CD4-positive, alpha-beta T cell treated with Interferon gamma for 1 hour (primary cell): Measurements from ENCODE around the gene BRD3.

Experiments used
- DNase-seq: peaks from one replicate; pipeline ENCODE4 v3.0.0-alpha.2; 2020

BRD3 gene

DNA sequence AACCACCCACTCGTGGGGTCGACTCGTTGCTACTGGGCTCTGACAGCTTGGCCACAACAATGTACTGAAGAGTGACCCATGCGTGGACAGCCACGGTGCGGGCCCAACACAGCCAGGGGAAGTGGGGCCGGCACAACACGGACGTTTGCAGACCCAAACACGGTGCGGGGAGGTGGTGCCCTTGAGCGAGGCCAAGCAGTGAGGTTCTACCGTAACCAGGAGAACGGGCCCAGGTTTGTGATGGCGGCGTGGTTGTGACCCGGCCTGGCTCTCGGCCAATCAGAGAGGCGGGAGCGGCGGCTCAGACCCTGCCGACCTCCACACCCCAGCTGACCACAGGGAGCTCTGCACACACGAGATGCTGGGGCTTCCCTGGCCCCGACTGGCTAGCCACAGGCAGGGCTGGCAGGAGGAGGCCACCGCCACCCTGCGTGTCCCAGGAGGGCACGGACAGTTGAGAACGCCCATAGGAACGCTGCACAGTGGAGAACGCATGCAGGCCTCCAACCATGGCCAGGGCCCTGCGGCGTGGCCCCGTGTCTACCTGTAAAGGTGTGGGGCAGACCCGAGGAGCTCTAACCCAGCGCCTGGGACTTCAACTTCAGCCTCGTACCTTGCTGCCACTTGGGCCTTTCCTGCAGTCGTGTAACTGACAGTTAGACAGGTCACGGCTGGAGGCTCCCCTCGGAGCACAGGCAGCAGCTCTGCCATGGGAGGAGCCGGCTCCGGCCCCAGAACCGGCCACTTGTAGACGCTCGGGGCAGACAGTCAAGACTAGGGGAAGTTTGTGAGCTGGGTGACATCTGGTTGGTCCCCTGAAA lies 13.7 kb downstream of the BRD3 start:
- DNase-seq: no peak

DNA sequence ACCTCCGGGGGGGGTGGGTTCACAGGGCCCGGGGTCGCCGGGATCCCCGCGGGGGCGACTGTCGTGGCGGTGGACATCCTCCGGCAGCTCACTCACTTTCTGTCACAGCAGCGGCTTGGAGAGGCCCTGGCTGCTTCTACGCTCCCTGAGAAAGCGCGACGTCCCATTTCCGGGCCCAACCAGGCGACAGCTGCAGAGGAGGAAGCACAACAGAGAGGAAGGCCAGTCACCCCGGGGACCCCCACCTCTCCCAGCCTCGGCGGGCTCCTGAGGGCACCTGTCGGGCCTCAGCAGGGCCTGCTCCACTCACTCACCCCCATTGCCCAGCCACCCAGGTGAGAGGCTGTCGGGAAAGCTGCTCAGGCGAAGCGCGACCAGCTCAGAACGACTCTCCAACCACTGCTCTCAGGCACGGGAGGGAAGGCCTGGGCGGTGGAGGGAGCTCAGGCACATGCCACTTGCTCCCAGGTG lies 14.4 kb downstream of the BRD3 start:
- no peak for DNase-seq

DNA sequence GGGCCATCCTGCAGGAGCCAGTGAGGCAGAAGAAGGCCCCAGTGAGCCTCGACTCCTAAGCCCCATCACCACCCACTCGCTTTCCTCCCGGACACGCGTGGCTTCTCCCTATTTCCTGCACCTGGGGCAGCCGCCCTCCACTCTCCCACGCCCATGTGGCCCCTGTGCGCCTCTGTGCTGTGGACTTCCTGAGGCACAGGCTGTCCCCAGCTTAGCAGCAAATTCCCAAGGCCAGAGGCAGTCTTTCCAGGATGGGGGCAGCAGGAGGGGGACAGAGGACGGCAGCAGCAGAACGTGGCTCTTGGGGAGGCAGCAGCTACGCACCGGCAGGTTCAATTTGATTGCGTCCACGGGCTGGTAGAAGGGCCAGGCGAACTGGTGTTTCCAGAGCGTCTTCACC lies 14.9 kb downstream of the BRD3 start:
- no peak for DNase-seq

DNA sequence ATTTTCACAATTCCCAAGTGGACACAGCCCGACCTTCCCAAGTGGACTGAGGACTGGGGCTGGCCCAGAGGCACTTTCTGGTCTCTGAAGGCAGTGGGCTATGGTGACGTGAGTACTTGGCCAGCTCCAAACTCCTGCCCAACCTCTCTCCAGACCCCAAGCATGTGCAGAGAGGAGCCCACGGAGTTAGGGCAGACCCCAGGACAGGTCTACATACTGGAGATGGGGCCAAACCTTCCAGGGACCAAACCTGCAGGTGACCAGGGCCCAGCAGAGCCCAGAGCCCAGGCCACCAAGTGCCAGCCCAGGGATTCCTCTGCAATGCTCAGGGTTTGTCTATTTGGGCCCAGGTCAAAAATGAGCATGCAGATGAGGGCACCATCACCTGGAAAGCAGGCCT lies 15.3 kb downstream of the BRD3 start:
- no peak for DNase-seq

DNA sequence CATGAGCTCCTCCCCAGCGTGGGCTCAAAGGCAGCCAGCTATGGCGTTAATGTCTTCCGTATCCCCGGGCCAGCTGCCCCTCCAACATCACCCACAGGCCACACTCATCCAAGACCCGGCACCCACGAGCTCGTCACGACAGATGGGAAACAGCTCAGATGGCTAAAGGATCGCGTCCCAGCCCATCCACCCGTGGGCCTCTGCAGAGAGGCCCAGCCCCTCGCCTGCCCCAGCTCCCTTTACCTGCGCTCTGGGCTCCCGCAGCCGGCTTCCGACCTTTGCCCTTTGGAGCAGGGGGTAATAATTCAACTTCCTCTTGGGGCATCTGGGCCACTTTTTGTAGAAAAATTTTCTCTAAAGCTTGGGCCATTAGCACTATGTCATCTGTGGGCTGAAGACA lies 16.5 kb downstream of the BRD3 start:
- DNase-seq: no peak

DNA sequence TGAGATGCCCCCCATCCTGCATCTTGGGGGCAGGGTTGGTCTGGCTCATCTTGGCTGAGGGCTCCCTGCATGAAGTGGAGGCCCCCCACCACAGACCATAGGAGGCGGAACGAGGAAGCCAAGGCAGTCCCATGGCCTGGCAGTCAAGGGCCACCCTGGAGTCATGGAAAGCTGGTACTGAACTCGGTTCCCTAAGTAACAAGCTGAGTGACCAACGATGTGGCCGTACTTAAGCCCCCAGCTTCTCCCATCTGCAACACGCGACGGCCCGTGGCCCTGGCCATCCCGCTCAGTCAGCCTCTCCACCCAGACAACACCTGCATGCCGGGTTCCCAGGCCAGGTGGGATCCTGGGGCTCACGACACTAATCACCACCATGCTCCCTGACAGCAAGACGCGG lies 17.1 kb downstream of the BRD3 start:
- no peak for DNase-seq

DNA sequence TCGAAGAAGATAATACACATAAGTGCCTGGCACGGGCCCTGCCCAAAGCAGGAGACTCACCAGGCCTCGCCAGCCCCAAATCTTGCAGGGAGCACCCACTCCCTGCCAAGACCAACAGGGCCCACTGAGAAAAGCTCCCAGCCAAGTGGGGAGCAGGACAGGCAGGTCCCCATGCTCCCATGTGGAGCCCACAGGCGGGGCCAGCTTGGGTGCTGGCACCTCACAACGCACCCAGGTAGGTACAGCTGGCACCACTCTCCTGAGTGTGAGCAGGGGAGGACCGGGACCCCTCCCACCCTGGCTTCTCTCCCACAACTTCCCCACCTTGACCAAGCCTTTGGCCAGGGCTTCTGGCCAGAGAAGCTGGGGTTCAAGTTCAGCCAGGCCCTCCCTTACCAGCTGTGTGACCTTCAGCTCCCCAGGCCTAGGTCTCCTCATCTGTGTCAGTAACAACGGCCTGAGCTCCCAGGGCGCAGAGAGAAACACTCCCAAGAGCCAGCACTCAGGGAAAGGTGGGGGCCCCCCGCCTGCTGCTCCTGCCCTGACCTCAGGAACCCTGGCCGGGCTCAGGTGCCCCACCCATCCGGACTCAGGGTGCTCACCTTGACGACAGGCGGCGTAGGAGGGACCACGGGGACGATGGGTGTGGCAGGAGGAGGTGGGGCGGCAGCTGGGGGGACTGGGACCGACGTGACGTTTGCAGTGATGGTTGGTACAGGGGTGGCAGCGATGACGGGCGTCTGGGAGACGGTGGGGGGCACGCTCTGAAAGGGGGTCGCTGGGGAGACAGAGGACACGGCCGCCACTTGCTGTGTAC lies 17.8 kb downstream of the BRD3 start:
- no peak for DNase-seq

DNA sequence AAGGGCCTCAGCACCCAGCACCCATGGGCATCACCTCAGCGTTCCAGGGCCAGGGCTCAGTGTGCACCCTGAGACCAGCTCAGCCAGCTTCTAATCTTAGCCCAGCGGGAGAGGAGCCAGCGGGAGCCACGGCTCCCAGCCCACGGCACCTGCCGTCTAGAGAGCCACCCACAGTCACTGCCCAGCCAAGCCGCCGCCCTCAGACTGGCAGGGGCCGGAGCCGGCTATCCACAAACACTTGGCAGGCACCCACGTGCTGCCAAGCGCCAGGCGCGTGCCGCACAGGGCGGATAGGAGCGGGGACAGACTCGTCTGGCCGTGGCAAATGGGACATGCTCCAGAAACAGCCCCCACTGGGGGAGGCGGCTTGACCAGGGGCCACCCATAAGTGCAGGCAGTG lies 18.6 kb downstream of the BRD3 start:
- DNase-seq: no peak

DNA sequence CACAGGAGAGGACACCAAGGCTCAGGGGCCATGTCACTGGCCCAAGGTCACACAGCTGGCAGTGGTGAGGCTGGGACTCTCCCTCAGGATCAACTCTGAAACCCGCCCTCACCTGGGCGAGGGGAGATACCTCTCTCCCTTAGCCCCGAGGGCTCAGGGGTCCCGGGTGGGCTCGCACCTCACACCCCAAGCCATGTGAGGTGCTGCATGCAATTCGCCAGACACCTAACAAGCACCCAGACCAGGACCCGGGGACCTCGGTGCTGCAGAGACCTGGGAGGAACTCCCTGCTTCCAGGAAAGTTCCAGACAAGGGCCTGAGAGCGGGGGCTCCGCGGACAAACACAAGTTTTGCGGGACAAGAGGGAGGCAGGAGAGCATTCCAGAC lies 19.3 kb downstream of the BRD3 start:
- DNase-seq: no peak

DNA sequence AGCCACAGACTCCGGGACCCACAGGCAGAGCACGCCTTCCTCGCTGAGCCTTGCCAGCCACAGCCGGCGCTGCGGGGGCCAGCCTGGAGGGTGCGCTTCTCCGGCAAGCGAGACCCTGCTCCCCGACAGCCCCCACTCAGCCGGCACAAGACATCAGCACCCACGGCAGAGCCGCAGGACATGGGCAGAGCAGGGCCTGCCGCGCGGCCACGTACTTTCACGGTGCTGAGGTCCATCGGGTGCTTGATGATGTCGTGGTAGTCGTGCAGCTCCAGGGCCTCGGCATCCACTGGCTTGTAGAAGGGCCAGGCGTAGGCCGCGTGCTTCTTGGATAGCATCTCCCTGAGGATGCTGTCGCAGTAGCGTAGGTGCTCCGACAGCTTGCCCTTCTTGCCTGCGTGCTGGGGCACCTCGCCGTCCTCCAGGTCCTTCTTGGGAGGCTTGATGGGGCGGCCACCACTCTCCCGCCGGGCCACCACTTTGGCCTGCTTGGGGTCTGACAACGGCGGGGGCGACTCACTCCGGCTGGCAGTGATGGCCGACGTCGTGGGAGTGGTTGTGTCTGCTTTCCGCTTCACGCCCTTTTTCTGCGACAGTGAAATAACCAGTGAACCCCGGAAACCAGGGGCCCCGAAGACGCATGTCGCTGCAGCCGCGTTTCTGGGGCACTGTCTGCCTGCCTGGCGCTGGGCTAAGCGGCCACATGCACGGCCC lies 19.8 kb downstream of the BRD3 start:
- DNase-seq: no peak

DNA sequence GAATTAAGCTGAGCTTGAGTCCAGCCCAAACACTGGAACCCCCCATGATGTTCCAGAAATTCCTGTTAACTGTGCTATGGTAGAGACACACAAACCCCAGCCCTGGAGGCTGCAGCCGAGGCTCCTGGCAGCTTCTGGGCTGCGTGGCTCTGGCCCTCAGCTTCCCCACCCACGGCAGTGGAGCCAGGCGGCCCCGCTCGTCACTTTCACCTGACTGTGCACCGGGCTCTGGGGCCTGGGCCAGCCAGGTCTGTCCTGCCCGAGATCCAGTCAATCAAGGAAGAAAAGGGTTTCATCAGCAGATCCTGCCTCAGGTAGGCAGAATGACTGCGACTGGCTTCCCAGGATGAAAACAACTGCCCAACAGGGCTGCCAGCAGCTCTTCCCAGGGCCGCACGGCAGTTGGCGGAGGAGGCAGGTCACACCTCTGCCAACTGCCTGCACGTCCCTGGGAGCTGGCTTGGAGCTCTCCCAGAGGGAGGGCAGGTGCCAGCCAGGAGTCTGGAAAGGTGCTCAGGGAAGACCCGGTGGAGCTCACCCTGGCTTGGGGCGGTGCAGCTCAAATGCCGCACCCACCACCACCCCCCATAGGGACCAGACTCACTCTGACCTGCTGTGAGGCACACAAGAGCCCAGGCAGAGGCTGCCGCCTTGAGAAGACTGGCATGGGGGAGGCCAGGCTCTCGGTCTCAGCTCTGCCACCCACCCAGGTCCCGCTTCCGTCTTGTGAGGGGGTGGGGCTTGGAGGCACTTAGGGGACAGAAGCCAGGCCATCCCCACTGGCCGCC lies 20.7 kb downstream of the BRD3 start:
- DNase-seq: no peak

DNA sequence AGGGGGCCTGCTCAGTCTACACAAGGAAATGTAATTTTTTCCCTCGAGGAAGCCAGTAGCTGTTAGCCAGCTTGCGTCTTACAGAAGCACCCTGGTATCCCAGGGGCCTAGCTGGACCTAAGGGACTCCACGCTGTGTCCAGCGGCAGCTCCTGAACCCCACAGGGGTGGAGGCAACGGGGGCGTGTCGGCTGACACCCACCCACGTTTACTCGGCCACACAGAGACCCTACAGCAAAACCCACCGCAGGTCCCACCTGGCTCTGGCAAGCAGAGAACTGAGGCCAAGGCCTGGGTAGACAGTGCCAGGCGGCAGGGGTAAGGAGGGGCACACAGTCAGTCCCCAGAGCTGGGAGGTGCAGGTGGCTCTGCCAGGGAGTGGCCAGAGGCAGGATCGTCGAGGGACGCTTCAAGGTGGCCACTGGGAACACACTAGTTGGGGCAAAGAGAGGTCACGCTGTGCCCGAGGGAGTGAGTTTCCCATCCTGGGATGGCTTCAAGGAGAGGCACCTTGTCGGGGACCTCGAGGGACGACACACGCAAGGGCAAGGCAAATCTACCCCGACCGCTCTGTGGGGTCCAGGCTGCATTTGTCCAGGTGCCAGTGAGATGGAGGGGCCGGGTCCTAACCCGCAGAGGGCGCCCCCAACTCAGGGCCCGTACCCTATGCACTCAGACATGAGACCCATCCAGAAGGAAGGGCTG lies 21.8 kb downstream of the BRD3 start:
- no peak for DNase-seq

DNA sequence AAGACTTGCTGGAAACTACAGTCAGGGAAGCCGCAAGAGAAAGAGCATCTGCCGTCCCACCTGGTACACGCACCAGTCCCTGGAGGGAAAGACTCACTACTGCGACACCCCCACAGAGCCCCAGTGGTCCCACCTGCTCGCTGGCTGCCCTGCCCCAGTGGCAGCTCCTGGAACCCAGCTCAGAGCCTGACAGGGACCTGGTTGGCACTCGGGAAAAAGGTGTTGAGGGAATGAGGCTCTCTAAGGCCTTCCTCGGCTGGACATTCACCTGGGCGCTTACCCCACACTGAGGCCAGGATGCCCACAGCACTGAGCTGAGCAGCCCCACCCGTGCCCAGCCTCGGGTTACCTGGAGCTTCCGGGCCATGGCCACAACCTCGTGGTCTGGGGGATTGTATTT lies 22.9 kb downstream of the BRD3 start:
- no peak for DNase-seq

DNA sequence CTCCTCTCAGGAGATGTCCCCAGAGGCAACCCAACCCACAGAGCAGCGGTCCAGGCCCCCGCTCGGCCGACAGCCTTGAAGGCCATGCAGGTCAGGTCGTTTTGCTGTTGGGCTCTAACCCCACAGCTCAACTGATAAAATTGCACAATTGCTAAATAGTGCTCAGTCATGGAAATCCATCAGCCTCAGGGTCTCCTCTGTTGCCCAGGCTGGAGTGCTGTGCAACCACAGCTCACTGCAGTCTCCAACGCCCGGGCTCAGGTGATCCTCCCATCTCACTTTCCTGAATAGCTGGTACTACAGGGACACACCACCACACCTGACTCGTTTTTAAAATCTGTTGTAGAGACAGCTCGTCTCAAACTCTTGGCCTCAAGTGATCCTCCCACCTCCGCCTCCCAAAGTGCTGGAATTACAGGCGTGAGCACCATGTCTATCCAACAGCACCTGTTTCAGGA lies 24.3 kb downstream of the BRD3 start:
- DNase-seq: no peak

DNA sequence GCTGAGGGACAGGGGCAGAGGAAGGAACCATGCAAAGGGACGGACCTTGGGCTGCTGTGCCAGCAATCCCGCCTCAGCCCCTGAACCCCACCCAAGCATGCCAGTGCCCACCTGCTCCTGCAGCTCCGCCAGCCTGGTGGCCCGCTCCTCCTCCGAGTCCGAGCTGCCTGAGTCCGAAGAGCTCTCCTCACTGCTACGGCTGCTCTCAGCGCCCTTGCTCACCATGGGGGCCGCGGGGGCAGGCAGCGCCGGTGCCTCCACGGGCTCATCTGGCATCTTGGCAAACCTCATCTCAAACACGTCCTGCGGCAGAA lies 26.2 kb downstream of the BRD3 start:
- DNase-seq: no peak

DNA sequence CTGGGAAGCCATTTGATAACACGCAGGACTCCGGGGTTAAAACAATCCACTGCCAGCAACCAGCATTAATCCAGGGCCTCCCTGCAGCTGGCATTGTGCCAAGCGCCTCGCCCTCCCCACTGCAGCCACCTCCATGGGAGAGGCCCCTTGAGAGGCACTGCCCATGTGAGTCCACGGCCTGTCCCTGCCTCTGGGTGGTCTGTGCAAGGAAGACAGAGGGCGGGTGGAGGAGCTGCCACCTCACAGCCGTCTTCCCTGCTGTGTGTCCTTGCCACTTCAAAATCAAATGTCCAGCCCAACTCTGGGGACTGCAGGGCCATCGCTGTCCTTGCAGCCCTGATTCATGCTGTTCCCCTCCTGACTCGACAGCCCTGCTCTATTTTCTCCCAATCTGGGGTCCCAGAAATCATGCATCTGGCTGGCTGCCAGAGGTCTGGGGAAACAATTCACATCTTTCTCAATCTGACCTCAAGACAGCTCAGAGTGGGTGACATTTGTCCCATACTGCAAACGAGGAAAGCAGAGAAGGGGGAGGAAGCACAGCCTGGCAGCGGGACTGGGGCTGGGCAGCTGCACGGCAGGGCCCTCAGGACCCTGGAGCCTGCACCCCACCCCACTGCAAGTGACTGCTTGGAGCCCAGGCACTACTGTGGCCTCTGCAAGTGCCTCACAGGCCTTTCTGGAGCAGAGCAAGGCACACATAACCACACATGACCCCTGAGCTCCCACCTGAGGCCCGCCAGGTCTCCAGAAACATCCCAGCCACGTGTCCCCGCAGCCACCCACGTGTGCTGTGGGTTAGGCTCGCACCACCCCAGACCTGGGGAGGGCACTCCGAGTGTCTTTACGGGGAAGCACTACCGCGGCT lies 26.8 kb downstream of the BRD3 start:
- no peak for DNase-seq

DNA sequence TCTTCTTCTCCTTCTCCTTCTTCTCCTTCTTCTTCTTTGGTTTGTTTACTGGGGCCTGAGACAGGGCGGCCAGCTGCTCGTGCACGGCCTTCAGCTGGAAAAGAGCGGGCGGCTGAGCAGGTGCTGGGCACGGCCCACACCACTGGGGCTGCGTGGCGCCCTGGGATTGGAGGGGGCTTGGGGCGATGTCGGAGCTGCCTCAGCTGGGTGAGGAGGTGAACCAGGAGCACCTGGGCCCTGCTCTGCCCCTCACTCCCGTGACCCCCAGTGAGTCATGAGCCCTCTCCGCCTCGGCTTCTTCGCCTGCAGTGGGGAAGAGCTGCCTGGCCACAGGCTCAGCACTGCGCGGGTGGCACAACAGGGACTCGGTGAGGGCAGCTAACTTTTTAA lies 27.7 kb downstream of the BRD3 start:
- DNase-seq: no peak

DNA sequence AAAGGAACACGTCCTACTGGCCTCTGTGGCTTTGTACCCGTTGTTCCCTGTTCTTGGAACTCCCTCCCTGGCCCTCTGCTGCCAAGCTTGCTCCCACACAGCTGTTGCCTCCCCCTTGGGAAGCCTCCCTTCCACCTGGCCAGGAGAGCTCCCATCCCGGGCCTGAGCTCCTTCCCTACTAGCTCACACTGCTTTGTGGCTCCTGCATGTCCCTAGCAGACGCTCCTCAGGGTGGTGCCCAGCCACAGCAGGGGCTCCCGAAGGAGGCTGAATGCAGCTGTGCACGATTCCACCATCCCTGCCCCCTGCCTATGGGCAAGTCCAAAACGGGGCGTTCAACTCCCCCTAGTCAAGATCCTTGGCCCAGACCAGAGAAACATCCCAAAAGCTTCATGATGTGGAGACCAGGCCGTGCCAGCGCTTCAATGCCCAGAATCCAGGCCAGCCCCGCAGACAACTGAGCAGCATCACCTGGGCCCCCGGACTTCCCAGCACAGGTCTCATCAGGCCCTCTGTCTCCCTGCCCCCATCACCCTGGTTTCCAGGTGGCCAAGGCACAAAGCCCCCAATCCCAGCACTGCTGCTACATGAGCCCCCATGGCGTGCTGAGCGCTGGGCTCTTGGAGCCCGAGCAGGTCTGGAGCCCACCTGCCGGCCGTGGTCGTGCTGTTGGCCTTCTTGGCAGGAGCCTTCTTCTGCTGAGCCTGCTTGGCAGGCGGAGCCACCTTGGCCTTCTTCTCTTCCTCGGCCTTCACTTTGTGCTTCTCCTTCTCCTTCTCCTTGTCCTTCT lies 28.2 kb downstream of the BRD3 start:
- no peak for DNase-seq

DNA sequence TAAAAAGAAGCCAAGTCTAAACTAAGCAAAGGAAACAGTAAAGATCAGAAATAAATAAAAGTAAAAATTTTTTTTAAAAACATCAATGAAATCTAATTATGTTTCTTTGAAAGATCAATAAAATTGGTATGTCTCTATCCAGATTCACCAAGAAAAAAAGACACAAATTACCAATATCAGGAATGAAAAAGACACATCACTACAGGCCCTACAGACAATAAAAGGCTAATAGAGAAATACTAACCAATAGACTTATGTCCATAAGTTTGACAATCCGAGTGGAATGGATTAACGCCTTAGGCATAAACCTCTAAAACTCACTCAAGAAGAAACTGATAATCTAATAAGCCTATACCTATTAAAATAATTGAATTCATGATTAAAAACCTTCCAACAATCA lies 30.2 kb downstream of the BRD3 start:
- DNase-seq: no peak

DNA sequence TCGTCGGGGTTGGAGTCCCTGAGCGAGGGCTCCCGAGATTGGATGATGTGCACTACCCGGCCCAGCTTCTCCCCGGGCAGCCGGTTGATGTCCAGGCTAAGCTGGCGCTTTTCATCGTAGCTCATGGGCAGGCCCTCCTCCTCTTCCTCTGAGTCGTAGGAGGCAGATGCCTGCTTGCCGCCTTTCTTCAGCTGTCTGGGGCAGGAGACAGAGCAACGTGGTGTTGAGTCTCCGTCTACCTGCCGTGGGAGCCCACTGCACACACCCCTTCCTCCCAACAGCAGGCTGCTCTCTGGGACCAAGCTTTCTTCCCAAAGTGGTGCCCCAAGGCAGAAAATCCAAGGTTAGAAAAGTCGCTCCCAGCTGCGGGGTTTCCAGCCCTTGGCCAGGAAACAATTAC lies 31.7 kb downstream of the BRD3 start:
- no peak for DNase-seq
